ENCODE measurements around the gene KRT78. TPM values are rescaled to one million over a fixed set of nuclear protein-coding genes. Genes with fewer than 3 reads are reported as not detected.

KRT78 gene
- total RNA-seq, 1 donor from 2014 or later: 89.1 TPM

GRCh38 chr12:52806821-52807543, 41.8 kb downstream of the KRT78 start:
- no peak for TF ChIP-seq POLR2A (IDR thresholded peaks at IDR 0.05)
- no peak for TF ChIP-seq POLR2AphosphoS5 (IDR thresholded peaks at IDR 0.05; ENCODE audit: insufficient read depth in 1 of 2, low read depth in 1 of 2)
- TF ChIP-seq CTCF (IDR thresholded peaks at IDR 0.05): no peak
- Histone ChIP-seq H3K27ac (no peak overlapping the region), H3K36me3 (no peaks in the 10 kb centered on the region), H3K4me3 (no peak overlapping the region), H3K4me1 (no peaks in the 10 kb centered on the region), H3K9me3 (no peaks in the 10 kb centered on the region), H3K27me3 (no peaks in the 10 kb centered on the region)
- no peak for DNase-seq (ENCODE audit: extremely low spot score in 2 of 2)
- intact Hi-C loops (cut with DNase I): no loop called here

GRCh38 chr12:52806169-52806811, 42.5 kb downstream of the KRT78 start:
- Histone ChIP-seq H3K36me3 (no peaks in the 10 kb centered on the region), H3K4me3 (no peak overlapping the region), H3K27me3 (no peaks in the 10 kb centered on the region), H3K27ac (no peak overlapping the region), H3K9me3 (no peaks in the 10 kb centered on the region), H3K4me1 (no peaks in the 10 kb centered on the region)
- DNase-seq (ENCODE audit: extremely low spot score in 2 of 2): no peak
- TF ChIP-seq POLR2AphosphoS5 (IDR thresholded peaks at IDR 0.05; ENCODE audit: insufficient read depth in 1 of 2, low read depth in 1 of 2): no peak
- no peak for TF ChIP-seq POLR2A (IDR thresholded peaks at IDR 0.05)
- TF ChIP-seq CTCF (IDR thresholded peaks at IDR 0.05): no peak
- intact Hi-C loops (cut with DNase I): no loop called here

GRCh38 chr12:52805739-52806138, 43.1 kb downstream of the KRT78 start:
- intact Hi-C loops (cut with DNase I): no loop called here
- no peaks in the 10 kb centered on the region for H3K27me3 ChIP-seq
- peaks cover 1% of the 10 kb centered on the region for H3K4me1 ChIP-seq
- no peaks in the 10 kb centered on the region for H3K9me3 ChIP-seq
- no peak for DNase-seq (ENCODE audit: extremely low spot score in 2 of 2)
- no peak overlapping the region for H3K4me3 ChIP-seq
- H3K36me3 ChIP-seq: no peaks in the 10 kb centered on the region
- TF ChIP-seq CTCF (IDR thresholded peaks at IDR 0.05) (no peak), POLR2A (IDR thresholded peaks at IDR 0.05) (no peak), POLR2AphosphoS5 (IDR thresholded peaks at IDR 0.05; ENCODE audit: insufficient read depth in 1 of 2, low read depth in 1 of 2) (no peak)
- no peak overlapping the region for H3K27ac ChIP-seq

GRCh38 chr12:52805000-52805399, 43.8 kb downstream of the KRT78 start:
- no peaks in the 10 kb centered on the region for H3K9me3 ChIP-seq
- DNase-seq (ENCODE audit: extremely low spot score in 2 of 2): no peak
- TF ChIP-seq POLR2AphosphoS5 (IDR thresholded peaks at IDR 0.05; ENCODE audit: insufficient read depth in 1 of 2, low read depth in 1 of 2) (no peak), POLR2A (IDR thresholded peaks at IDR 0.05) (no peak), CTCF (IDR thresholded peaks at IDR 0.05) (no peak)
- H3K4me3 ChIP-seq: no peak overlapping the region
- H3K27ac ChIP-seq: no peak overlapping the region
- H3K4me1 ChIP-seq: peaks cover 8% of the 10 kb centered on the region
- intact Hi-C loops (cut with DNase I): no loop called here
- H3K27me3 ChIP-seq: no peaks in the 10 kb centered on the region
- no peaks in the 10 kb centered on the region for H3K36me3 ChIP-seq

- H3K27ac ChIP-seq: no peak overlapping the region
- no peaks in the 10 kb centered on the region for H3K9me3 ChIP-seq
- intact Hi-C loops (cut with DNase I): no loop called here
- no peaks in the 10 kb centered on the region for H3K27me3 ChIP-seq
- DNase-seq (ENCODE audit: extremely low spot score in 2 of 2): no peak
- peaks cover 12% of the 10 kb centered on the region for H3K4me1 ChIP-seq
- no peaks in the 10 kb centered on the region for H3K36me3 ChIP-seq
- H3K4me3 ChIP-seq: no peak overlapping the region
- TF ChIP-seq CTCF (IDR thresholded peaks at IDR 0.05): no peak
- TF ChIP-seq POLR2A (IDR thresholded peaks at IDR 0.05): no peak
- TF ChIP-seq POLR2AphosphoS5 (IDR thresholded peaks at IDR 0.05; ENCODE audit: insufficient read depth in 1 of 2, low read depth in 1 of 2): no peak
These were observed 46.4 kb downstream of the KRT78 start for GRCh38 chr12:52802442-52802841.

All from vagina (tissue), 2 donors.